Measurements from ENCODE around the gene SEPTIN12. TPM values are rescaled to one million over a fixed set of nuclear protein-coding genes. Genes with fewer than 3 reads are reported as not detected.

Gene SEPTIN12
- total and polyA plus RNA-seq, 11 donors = 0.32 TPM; not detected in 10

DNA sequence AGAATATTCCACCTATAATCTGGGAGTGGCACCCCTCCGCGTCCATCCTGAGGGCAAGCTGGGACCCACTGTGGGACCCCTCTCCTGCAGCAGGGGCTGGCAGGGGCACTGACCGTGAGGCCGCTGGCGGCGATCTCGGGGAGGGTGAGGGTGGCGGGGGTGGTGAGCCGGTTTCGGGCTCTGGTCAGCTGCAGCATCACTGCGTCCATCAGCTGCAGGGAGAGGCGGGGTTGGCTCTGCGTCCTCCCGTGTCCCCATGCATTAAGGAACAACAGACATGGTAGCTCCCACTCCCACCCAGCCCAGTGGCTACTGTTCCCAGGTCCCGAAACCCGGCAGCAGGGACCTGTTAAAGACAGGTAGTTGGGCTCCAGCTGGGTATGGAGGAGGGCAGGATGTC is 10.3 kb upstream of the SEPTIN12 start:
- ATAC-seq (no peak), DNase-seq (no peak)
- WGBS, 4 donors = 93 to 98% (median 95%) methylated on average over 8 to 16 of the region's 16 CpGs
- no peak overlapping the region for H3K27ac ChIP-seq
- TF ChIP-seq, protein P1, sequence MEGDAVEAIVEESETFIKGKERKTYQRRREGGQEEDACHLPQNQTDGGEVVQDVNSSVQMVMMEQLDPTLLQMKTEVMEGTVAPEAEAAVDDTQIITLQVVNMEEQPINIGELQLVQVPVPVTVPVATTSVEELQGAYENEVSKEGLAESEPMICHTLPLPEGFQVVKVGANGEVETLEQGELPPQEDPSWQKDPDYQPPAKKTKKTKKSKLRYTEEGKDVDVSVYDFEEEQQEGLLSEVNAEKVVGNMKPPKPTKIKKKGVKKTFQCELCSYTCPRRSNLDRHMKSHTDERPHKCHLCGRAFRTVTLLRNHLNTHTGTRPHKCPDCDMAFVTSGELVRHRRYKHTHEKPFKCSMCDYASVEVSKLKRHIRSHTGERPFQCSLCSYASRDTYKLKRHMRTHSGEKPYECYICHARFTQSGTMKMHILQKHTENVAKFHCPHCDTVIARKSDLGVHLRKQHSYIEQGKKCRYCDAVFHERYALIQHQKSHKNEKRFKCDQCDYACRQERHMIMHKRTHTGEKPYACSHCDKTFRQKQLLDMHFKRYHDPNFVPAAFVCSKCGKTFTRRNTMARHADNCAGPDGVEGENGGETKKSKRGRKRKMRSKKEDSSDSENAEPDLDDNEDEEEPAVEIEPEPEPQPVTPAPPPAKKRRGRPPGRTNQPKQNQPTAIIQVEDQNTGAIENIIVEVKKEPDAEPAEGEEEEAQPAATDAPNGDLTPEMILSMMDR (IDR thresholded peaks at IDR 0.05) = no peak
- TF ChIP-seq POLR2A (IDR thresholded peaks at IDR 0.05) = no peak
- intact Hi-C loops (cut with DNase I) = no loop called here
- peaks cover 0 to 33% (median 21%) of the 10 kb centered on the region in 9 donors for H3K36me3 ChIP-seq
- no peaks in the 10 kb centered on the region for H3K9me3 ChIP-seq
- H3K27me3 ChIP-seq = no peaks in the 10 kb centered on the region
- H3K4me1 ChIP-seq = peaks cover 0 to 30% (median 20%) of the 10 kb centered on the region in 12 donors
- H3K4me3 ChIP-seq = no peak overlapping the region

DNA sequence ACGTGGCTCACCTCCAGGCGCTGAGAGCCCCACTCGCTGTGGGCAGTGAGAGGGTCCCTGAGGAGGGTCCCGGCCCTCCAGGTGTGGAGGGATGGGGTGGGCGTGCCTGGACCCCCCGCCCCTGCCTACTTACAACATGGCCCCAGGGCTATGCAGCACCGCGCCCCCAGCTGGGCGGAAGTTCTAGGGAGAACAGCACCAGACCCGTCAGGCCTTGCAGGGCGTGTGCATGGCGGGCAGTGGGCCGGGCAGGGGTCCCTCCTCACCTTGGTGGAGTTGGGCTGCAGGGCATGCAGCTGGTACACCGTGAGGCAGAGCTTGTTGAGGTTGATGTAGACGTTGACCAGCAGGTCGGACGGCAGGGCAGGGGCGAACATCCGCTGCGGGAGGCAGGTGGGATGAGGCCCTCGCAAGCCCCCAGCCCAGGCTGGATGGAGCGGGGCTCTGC is 9.7 kb upstream of the SEPTIN12 start:
- WGBS, 4 donors = 92 to 94% (median 93%) methylated on average over 3 to 22 of the region's 22 CpGs
- Histone ChIP-seq H3K27me3 (no peaks in the 10 kb centered on the region), H3K4me3 (no peak overlapping the region), H3K9me3 (no peaks in the 10 kb centered on the region), H3K36me3 (peaks cover 0 to 33% (median 21%) of the 10 kb centered on the region in 9 donors), H3K27ac (no peak overlapping the region), H3K4me1 (peaks cover 0 to 24% (median 15%) of the 10 kb centered on the region in 12 donors)
- intact Hi-C loops (cut with DNase I) = no loop called here
- ATAC-seq = no peak
- peak in 1 of 5 donors; percentile 18 for DNase-seq
- TF ChIP-seq, protein P1 (IDR thresholded peaks at IDR 0.05) = no peak
- TF ChIP-seq POLR2A (IDR thresholded peaks at IDR 0.05) = no peak

DNA sequence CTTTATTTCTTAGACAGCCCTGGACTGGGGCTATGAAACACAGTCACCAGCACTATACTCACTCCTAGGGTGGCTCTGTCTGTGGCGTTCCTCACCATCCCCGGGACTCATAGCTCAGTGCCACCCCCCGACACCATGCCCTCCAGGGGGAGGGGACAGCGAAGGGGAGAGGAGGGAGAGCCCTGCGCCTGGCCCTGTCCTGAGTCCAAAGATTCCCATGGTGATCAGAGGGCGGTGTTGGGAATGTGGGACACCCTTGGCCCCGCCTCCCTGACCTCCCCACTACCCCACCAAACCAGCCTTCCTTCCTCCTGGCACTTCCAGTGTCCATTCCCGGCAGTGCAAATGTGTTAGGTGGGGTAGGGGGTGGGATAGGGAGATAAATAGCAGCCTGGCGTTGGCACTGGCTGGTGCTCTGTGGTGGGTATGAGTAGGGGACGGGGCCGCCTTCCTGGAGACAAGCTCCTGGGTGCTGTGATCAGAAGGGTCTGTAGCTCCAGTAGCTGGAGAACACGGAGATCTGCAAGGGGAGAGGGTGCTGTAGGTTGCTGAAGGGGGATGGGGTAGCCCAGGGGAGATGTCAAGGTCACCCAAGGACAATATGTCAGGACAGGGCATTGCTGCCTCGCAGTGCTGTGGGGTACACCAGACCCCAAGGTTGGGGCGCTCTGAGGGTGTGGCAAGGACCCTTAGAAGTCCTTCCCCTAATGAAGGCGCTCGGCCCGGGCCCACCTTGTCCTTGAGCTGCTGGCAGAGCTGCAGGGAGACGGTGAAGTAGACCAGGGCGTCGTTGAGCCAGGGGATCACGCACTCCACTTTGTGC is 9.0 kb upstream of the SEPTIN12 start:
- Histone ChIP-seq H3K36me3 (peaks cover 0 to 33% (median 21%) of the 10 kb centered on the region in 9 donors), H3K4me3 (no peak overlapping the region), H3K27me3 (no peaks in the 10 kb centered on the region), H3K4me1 (peaks cover 0 to 24% (median 15%) of the 10 kb centered on the region in 12 donors), H3K27ac (peak overlapping the region in 1 of 12 donors; percentile 3), H3K9me3 (no peaks in the 10 kb centered on the region)
- TF ChIP-seq, protein P1 (IDR thresholded peaks at IDR 0.05) = no peak
- no peak for TF ChIP-seq POLR2A (IDR thresholded peaks at IDR 0.05)
- ATAC-seq (no peak), DNase-seq (peak in 1 of 5 donors; percentile 13)
- intact Hi-C loops (cut with DNase I) = no loop called here
- 86 to 89% (median 87%) methylated on average over 17 to 21 of the region's 21 CpGs for WGBS, 4 donors

DNA sequence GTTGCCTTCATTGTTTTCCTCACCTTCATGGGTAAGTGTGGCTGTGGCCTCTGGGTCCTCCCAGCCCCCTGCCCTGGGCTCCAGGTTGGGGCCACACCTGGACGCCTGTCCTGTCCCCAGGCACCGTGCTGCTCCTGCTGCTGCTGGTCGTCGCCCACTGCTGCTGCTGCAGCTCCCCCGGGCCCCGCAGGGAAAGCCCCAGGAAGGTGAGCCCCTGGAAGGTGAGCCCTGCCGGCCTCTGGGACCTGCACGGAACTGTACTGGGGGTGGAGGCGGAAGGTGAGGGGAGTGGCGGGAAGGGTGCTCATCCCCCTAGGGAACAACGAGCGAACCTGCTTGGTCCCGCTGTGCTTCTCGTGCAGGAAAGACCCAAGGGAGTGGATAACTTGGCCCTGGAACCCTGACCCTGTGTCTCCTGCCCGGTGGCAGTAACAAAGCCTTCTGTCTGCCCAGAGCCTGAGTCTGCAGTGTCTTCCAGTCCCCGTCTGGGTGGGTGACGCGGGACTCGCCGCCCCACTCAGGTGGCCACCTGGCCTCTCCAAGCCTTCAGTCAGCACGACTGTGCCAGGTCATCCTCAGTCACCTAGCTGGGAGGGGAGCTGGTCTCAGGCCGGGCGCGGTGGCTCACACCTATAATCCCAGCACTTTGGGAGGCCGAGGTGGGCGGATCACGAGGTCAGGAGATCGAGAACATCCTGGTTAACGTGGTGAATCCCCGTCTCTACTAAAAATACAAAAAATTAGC is 7.9 kb upstream of the SEPTIN12 start:
- intact Hi-C loops (cut with DNase I) = no loop called here
- Histone ChIP-seq H3K4me3 (no peak overlapping the region), H3K4me1 (peaks cover 0 to 13% (median 9%) of the 10 kb centered on the region in 12 donors), H3K27ac (no peak overlapping the region), H3K9me3 (no peaks in the 10 kb centered on the region), H3K27me3 (no peaks in the 10 kb centered on the region), H3K36me3 (peaks cover 0 to 33% (median 21%) of the 10 kb centered on the region in 9 donors)
- TF ChIP-seq, protein P1 (IDR thresholded peaks at IDR 0.05) = no peak
- no peak for TF ChIP-seq POLR2A (IDR thresholded peaks at IDR 0.05)
- DNase-seq (no peak), ATAC-seq (no peak)
- 93 to 94% (median 93%) methylated on average over 25 to 30 of the region's 30 CpGs for WGBS, 4 donors
